Smooth muscle cell (in vitro differentiated cells): ENCODE data around the gene LARP6. TPM values are rescaled to one million over a fixed set of nuclear protein-coding genes. Genes with fewer than 3 reads are reported as not detected.
A peak's percentile ranks its signal among the peaks of the same experiment; 100 is the strongest.
"Not testable (repeated sequence)": the region's sequence is repeated elsewhere in the genome, so short reads cannot be mapped to it uniquely, and the experiment has no call there.

Experiments used
- DNase-seq: peaks from one replicate; lab custom pipeline; 2025; ENCODE audit not compliant: unreplicated experiment; lab: John Stamatoyannopoulos, UW
- H2AFZ ChIP-seq: fragments of 200-600 bp; sonication (generic); 2 replicates; pipeline ENCODE4 v1.6.0; 2016; ENCODE audit warnings: antibody characterized with exemption, low read depth, mild to moderate bottlenecking
- H3F3A ChIP-seq: fragments of 200-600 bp; sonication (generic); 2 replicates; pipeline ENCODE4 v1.6.0; 2017; ENCODE audit warnings: antibody characterized with exemption, low read depth
- H3K27ac ChIP-seq: fragments of 200-600 bp; sonication (generic); 2 replicates; pipeline ENCODE4 v1.5.1; 2016; ENCODE audit warnings: low read depth, mild to moderate bottlenecking
- H3K27me3 ChIP-seq: fragments of 200-600 bp; sonication (generic); 2 replicates; pipeline ENCODE4 v1.6.1; 2016; ENCODE audit warnings: low read depth, mild to moderate bottlenecking
- H3K36me3 ChIP-seq: fragments of 200-600 bp; sonication (generic); 2 replicates; pipeline ENCODE4 v1.5.1; 2016; ENCODE audit warnings: low read depth
- H3K4me1 ChIP-seq: fragments of 200-600 bp; sonication (generic); 2 replicates; pipeline ENCODE4 v1.5.1; 2016; ENCODE audit warnings: low read depth
- H3K4me2 ChIP-seq: fragments of 200-600 bp; sonication (generic); 2 replicates; pipeline ENCODE4 v1.6.0; 2016; ENCODE audit warnings: mild to moderate bottlenecking
- H3K4me3 ChIP-seq: fragments of 200-600 bp; sonication (generic); 2 replicates; pipeline ENCODE4 v1.5.1; 2016; ENCODE audit warnings: mild to moderate bottlenecking
- H3K79me2 ChIP-seq: fragments of 200-600 bp; sonication (generic); 2 replicates; pipeline ENCODE4 v1.6.0; 2016; ENCODE audit warnings: low read depth, mild to moderate bottlenecking
- H3K9ac ChIP-seq: fragments of 200-600 bp; sonication (generic); 2 replicates; pipeline ENCODE4 v1.6.0; 2016; ENCODE audit warnings: low read depth
- H3K9me3 ChIP-seq: fragments of 200-600 bp; sonication (generic); replicated peaks from 2 replicates; pipeline ENCODE4 v1.5.1; 2016; ENCODE audit warnings: low read depth
- H4K20me1 ChIP-seq: fragments of 200-600 bp; sonication (generic); 2 replicates; pipeline ENCODE4 v1.6.0; 2016; ENCODE audit warnings: low read depth
- CTCF ChIP-seq: fragments of 200-600 bp; sonication (generic); IDR thresholded peaks from 2 replicates; pipeline ENCODE4 v1.5.1; 2017; ENCODE audit warnings: borderline replicate concordance, mild to moderate bottlenecking, antibody characterized with exemption; ENCODE audit not compliant: insufficient read depth, poor library complexity, severe bottlenecking
- WGBS: methylation state at CpG from one replicate; pipeline ENCODE4 v1.1.7; 2016; ENCODE audit warnings: low lambda C conversion rate; 5-methylcytosine and 5-hydroxymethylcytosine counted together
- polyA plus RNA-seq: library from polyadenylated mRNA; unstranded; fragments of >200 nt; fragmentation: Nextera tagmentation; extraction: Ambion mirVana; gene quantifications from 2 replicates; pipeline ENCODE4 v1.2.1, GENCODE V29; 2016
- total RNA-seq: library from RNA; depleted of rRNA; stranded (reverse); fragments of >200 nt; gene quantifications from 2 replicates; pipeline ENCODE4 v1.2.3, GENCODE V29; 2014

The LARP6 gene
- total and polyA plus RNA-seq, 2 experiments from 2014 or later: 55.1 to 69.5 TPM

GRCh38 chr15:70873232-70874054 lies 19.5 kb upstream of the LARP6 start:
- H2AFZ ChIP-seq: no peak overlapping the region
- no peak overlapping the region for H3K27ac ChIP-seq
- WGBS: 97% methylated on average over 2 of the region's 2 CpGs

GRCh38 chr15:70871490-70871889 lies 17.5 kb upstream of the LARP6 start:
- H3K36me3 ChIP-seq, H3K4me3 ChIP-seq, DNase-seq, H3F3A ChIP-seq, H3K79me2 ChIP-seq, H3K4me1 ChIP-seq, H2AFZ ChIP-seq, H3K27me3 ChIP-seq, H4K20me1 ChIP-seq, H3K9ac ChIP-seq, H3K27ac ChIP-seq, H3K4me2 ChIP-seq, H3K9me3 ChIP-seq: not testable (repeated sequence)
- 97% methylated on average over 18 of the region's 34 CpGs for WGBS

More at GRCh38 chr15:70873232-70874054, 19.5 kb upstream of the LARP6 start:
- Histone ChIP-seq H3K4me1 (peaks cover 5% of the 10 kb centered on the region), H3K4me3 (no peak overlapping the region), H4K20me1 (no peaks in the 10 kb centered on the region), H3K36me3 (no peaks in the 10 kb centered on the region), H3F3A (no peaks in the 10 kb centered on the region), H3K79me2 (no peaks in the 10 kb centered on the region), H3K9me3 (no peaks in the 10 kb centered on the region), H3K4me2 (no peak overlapping the region), H3K9ac (no peak overlapping the region), H3K27me3 (no peaks in the 10 kb centered on the region)
- no peak for DNase-seq
- no peak for TF ChIP-seq CTCF

- DNase-seq: no peak
- Histone ChIP-seq H3K4me2 (peak overlapping the region; percentile 76), H4K20me1 (no peaks in the 10 kb centered on the region), H3K27me3 (no peaks in the 10 kb centered on the region), H3K36me3 (no peaks in the 10 kb centered on the region), H3K27ac (peak overlapping the region; percentile 62), H3F3A (no peaks in the 10 kb centered on the region), H3K4me3 (no peak overlapping the region), H3K4me1 (peaks cover 5% of the 10 kb centered on the region), H3K9me3 (no peaks in the 10 kb centered on the region), H3K9ac (no peak overlapping the region), H2AFZ (no peak overlapping the region), H3K79me2 (no peaks in the 10 kb centered on the region)
- TF ChIP-seq CTCF: no peak
These were observed 16.1 kb upstream of the LARP6 start for GRCh38 chr15:70870051-70870450.

- Histone ChIP-seq H3K9me3 (no peaks in the 10 kb centered on the region), H3K4me1 (peaks cover 5% of the 10 kb centered on the region), H3K36me3 (no peaks in the 10 kb centered on the region), H3K27me3 (no peaks in the 10 kb centered on the region), H3K4me2 (peak overlapping the region; percentile 76), H3K79me2 (no peaks in the 10 kb centered on the region), H3K27ac (peak overlapping the region; percentile 62), H3K9ac (no peak overlapping the region), H3K4me3 (no peak overlapping the region), H2AFZ (no peak overlapping the region), H4K20me1 (no peaks in the 10 kb centered on the region), H3F3A (no peaks in the 10 kb centered on the region)
- no peak for DNase-seq
- WGBS: 55% methylated on average over 3 of the region's 3 CpGs
- no peak for TF ChIP-seq CTCF
These were observed 15.4 kb upstream of the LARP6 start for GRCh38 chr15:70869346-70869745.
